Neuron (in vitro differentiated cells): ENCODE results near the gene ZG16B.

ENCODE experiments used
- H2AFZ ChIP-seq: one replicate; pipeline ENCODE4 v1.6.1; 2013; ENCODE audit warnings: low read depth, mild to moderate bottlenecking, inconsistent platforms, low read length, moderate library complexity
- H3K27me3 ChIP-seq: one replicate; pipeline ENCODE4 v1.6.1; 2013; ENCODE audit warnings: low read length; ENCODE audit not compliant: insufficient read depth
- H3K36me3 ChIP-seq: one replicate; pipeline ENCODE4 v1.6.1; 2013; ENCODE audit warnings: low read length; ENCODE audit not compliant: insufficient read depth
- H3K4me1 ChIP-seq: one replicate; pipeline ENCODE4 v1.6.1; 2013; ENCODE audit warnings: low read length; ENCODE audit not compliant: insufficient read depth
- H3K4me3 ChIP-seq: 2 replicates; pipeline ENCODE4 v1.5.1; 2013; ENCODE audit warnings: mild to moderate bottlenecking, low read length, moderate library complexity
- H3K9me3 ChIP-seq: one replicate; pipeline ENCODE4 v1.6.1; 2013; ENCODE audit warnings: low read length

Gene ZG16B

GRCh38 chr16:2792940-2793339 lies 37.2 kb upstream of the ZG16B start:
- H3K36me3 ChIP-seq = no peaks in the 10 kb centered on the region
- no peak overlapping the region for H2AFZ ChIP-seq
- H3K27me3 ChIP-seq = peaks cover 5% of the 10 kb centered on the region
- no peak overlapping the region for H3K4me3 ChIP-seq
- H3K4me1 ChIP-seq = no peaks in the 10 kb centered on the region
- H3K9me3 ChIP-seq = no peaks in the 10 kb centered on the region

- H3K27me3 ChIP-seq = peaks cover 5% of the 10 kb centered on the region
- no peak overlapping the region for H2AFZ ChIP-seq
- no peak overlapping the region for H3K4me3 ChIP-seq
- H3K9me3 ChIP-seq = no peaks in the 10 kb centered on the region
- no peaks in the 10 kb centered on the region for H3K36me3 ChIP-seq
- no peaks in the 10 kb centered on the region for H3K4me1 ChIP-seq
Measured at GRCh38 chr16:2795395-2796143, 34.5 kb upstream of the ZG16B start.

- Histone ChIP-seq H3K27me3 (peaks cover 3% of the 10 kb centered on the region), H3K4me1 (no peaks in the 10 kb centered on the region), H3K9me3 (no peaks in the 10 kb centered on the region), H3K4me3 (no peak overlapping the region), H2AFZ (no peak overlapping the region), H3K36me3 (no peaks in the 10 kb centered on the region)
Measured at GRCh38 chr16:2798723-2799204, 31.3 kb upstream of the ZG16B start.

- Histone ChIP-seq H3K4me3 (no peak overlapping the region), H2AFZ (no peak overlapping the region), H3K4me1 (no peaks in the 10 kb centered on the region), H3K27me3 (no peaks in the 10 kb centered on the region), H3K36me3 (no peaks in the 10 kb centered on the region), H3K9me3 (peaks cover 5% of the 10 kb centered on the region)
Measured at GRCh38 chr16:2799205-2799858, 30.8 kb upstream of the ZG16B start.

- no peaks in the 10 kb centered on the region for H3K4me1 ChIP-seq
- peaks cover 6% of the 10 kb centered on the region for H3K9me3 ChIP-seq
- H3K36me3 ChIP-seq = no peaks in the 10 kb centered on the region
- H3K27me3 ChIP-seq = no peaks in the 10 kb centered on the region
- no peak overlapping the region for H3K4me3 ChIP-seq
- no peak overlapping the region for H2AFZ ChIP-seq
Measured at GRCh38 chr16:2799859-2800226, 30.3 kb upstream of the ZG16B start.

- Histone ChIP-seq H3K4me1 (no peaks in the 10 kb centered on the region), H3K27me3 (no peaks in the 10 kb centered on the region), H3K36me3 (no peaks in the 10 kb centered on the region), H3K4me3 (no peak overlapping the region), H3K9me3 (peaks cover 6% of the 10 kb centered on the region), H2AFZ (no peak overlapping the region)
Measured at GRCh38 chr16:2803545-2804195, 26.4 kb upstream of the ZG16B start.

- no peaks in the 10 kb centered on the region for H3K4me1 ChIP-seq
- no peaks in the 10 kb centered on the region for H3K36me3 ChIP-seq
- H3K27me3 ChIP-seq = no peaks in the 10 kb centered on the region
- peaks cover 6% of the 10 kb centered on the region for H3K9me3 ChIP-seq
- no peak overlapping the region for H2AFZ ChIP-seq
- no peak overlapping the region for H3K4me3 ChIP-seq
Measured at GRCh38 chr16:2804728-2805127, 25.4 kb upstream of the ZG16B start.

GRCh38 chr16:2806286-2806685 lies 23.8 kb upstream of the ZG16B start:
- Histone ChIP-seq H2AFZ (no peak overlapping the region), H3K4me1 (no peaks in the 10 kb centered on the region), H3K27me3 (no peaks in the 10 kb centered on the region), H3K36me3 (no peaks in the 10 kb centered on the region), H3K9me3 (peaks cover 6% of the 10 kb centered on the region), H3K4me3 (no peak overlapping the region)

GRCh38 chr16:2808181-2808580 lies 21.9 kb upstream of the ZG16B start:
- no peaks in the 10 kb centered on the region for H3K36me3 ChIP-seq
- H3K4me1 ChIP-seq = no peaks in the 10 kb centered on the region
- no peak overlapping the region for H2AFZ ChIP-seq

GRCh38 chr16:2809149-2809760 lies 20.8 kb upstream of the ZG16B start:
- no peaks in the 10 kb centered on the region for H3K4me1 ChIP-seq
- peaks cover 11% of the 10 kb centered on the region for H3K27me3 ChIP-seq
- H3K4me3 ChIP-seq = no peak overlapping the region
- H2AFZ ChIP-seq = no peak overlapping the region
- no peaks in the 10 kb centered on the region for H3K36me3 ChIP-seq
- peaks cover 2% of the 10 kb centered on the region for H3K9me3 ChIP-seq

More at GRCh38 chr16:2808181-2808580, 21.9 kb upstream of the ZG16B start:
- H3K4me3 ChIP-seq = no peak overlapping the region
- peaks cover 6% of the 10 kb centered on the region for H3K9me3 ChIP-seq
- H3K27me3 ChIP-seq = peaks cover 11% of the 10 kb centered on the region

GRCh38 chr16:2810651-2811050 lies 19.5 kb upstream of the ZG16B start:
- H3K4me3 ChIP-seq = no peak overlapping the region
- H3K9me3 ChIP-seq = no peaks in the 10 kb centered on the region
- no peaks in the 10 kb centered on the region for H3K36me3 ChIP-seq
- H3K27me3 ChIP-seq = peaks cover 14% of the 10 kb centered on the region
- no peak overlapping the region for H2AFZ ChIP-seq
- H3K4me1 ChIP-seq = no peaks in the 10 kb centered on the region

GRCh38 chr16:2811703-2812471 lies 18.2 kb upstream of the ZG16B start:
- Histone ChIP-seq H3K4me3 (no peak overlapping the region), H3K9me3 (no peaks in the 10 kb centered on the region), H3K4me1 (no peaks in the 10 kb centered on the region), H3K36me3 (no peaks in the 10 kb centered on the region), H3K27me3 (peaks cover 14% of the 10 kb centered on the region), H2AFZ (no peak overlapping the region)
